H1 (cell line): Measurements from ENCODE around the gene RHBDD2. TPM values are rescaled to one million over a fixed set of nuclear protein-coding genes. Genes with fewer than 3 reads are reported as not detected.

Experiments
- CTCF ChIA-PET: fragments of 300-600 bp; sonication (Branson Sonifier 250); formaldehyde crosslinking; loops from one replicate; lab custom pipeline; 2021; ENCODE audit not compliant: partially characterized antibody; lab: Charles Lee
- POLR2A ChIA-PET: fragments of 300-600 bp; sonication (Branson Sonifier 250); formaldehyde crosslinking; loops from one replicate; lab custom pipeline; 2021; ENCODE audit warnings: inconsistent platforms; ENCODE audit not compliant: partially characterized antibody; lab: Charles Lee
- DNase-seq, 2 experiments: peaks; one replicate each; pipeline versions ENCODE4 v3.0.0 to v3.0.0-alpha.2; 2010 to 2022; ENCODE audit warnings: low spot score in 2 of 2, low read depth in 1 of 2, mixed read lengths in 1 of 2
- FAIRE-seq: peaks from 2 replicates; lab custom pipeline; 2011; peaks lifted over from hg19 to GRCh38; lab: Jason Lieb, UNC
- H2AFZ ChIP-seq: 2 replicates; pipeline ENCODE4 v1.8.1; 2012; ENCODE audit warnings: low read length, inconsistent platforms
- H2AK5ac ChIP-seq: 2 replicates; pipeline ENCODE4 v1.6.1; 2013; ENCODE audit warnings: low read depth, low read length
- H2BK120ac ChIP-seq: replicated peaks from 2 replicates; pipeline ENCODE3; 2013; ENCODE audit warnings: low read depth, low read length, inconsistent platforms
- H2BK12ac ChIP-seq: 2 replicates; pipeline ENCODE4 v1.6.1; 2013; ENCODE audit warnings: low read depth, low read length
- H2BK15ac ChIP-seq: 2 replicates; pipeline ENCODE4 v1.6.1; 2013; ENCODE audit warnings: low read length
- H2BK20ac ChIP-seq: 2 replicates; pipeline ENCODE4 v1.6.1; 2013; ENCODE audit warnings: low read length
- H2BK5ac ChIP-seq: 2 replicates; pipeline ENCODE4 v1.6.1; 2013; ENCODE audit warnings: low read depth, low read length
- H3K14ac ChIP-seq: 2 replicates; pipeline ENCODE4 v1.6.1; 2013; ENCODE audit warnings: inconsistent platforms; ENCODE audit not compliant: insufficient read length
- H3K18ac ChIP-seq: 2 replicates; pipeline ENCODE4 v1.6.1; 2013; ENCODE audit warnings: low read length; ENCODE audit errors: extremely low read depth
- H3K23ac ChIP-seq: 2 replicates; pipeline ENCODE4 v1.6.1; 2013; ENCODE audit warnings: inconsistent platforms; ENCODE audit not compliant: insufficient read length
- H3K23me2 ChIP-seq: 2 replicates; pipeline ENCODE4 v1.6.1; 2013; ENCODE audit warnings: low read depth, low read length
- H3K27ac ChIP-seq: 2 replicates; pipeline ENCODE4 v1.6.1; 2011; ENCODE audit warnings: low read depth, low read length, inconsistent platforms
- H3K27me3 ChIP-seq, 4 experiments: replicated peaks in 1 of 4; 1 replicate in 1 of 4; 2 replicates in 3 of 4; pipeline versions ENCODE4 v1.6.1 to v1.8.1; 2011 to 2013; ENCODE audit warnings: low read length in 3 of 4, mild to moderate bottlenecking in 3 of 4, inconsistent platforms in 2 of 4, mixed read lengths in 2 of 4, moderate library complexity in 1 of 4; ENCODE audit not compliant: control insufficient read depth in 3 of 4, insufficient read depth in 3 of 4; ENCODE audit errors: extremely low read depth in 1 of 4
- H3K36me3 ChIP-seq, 4 experiments: 2 replicates each; pipeline versions ENCODE4 v1.6.1 to v1.8.1; 2011 to 2013; ENCODE audit warnings: mild to moderate bottlenecking in 4 of 4, low read length in 3 of 4, moderate library complexity in 2 of 4, control low read depth in 1 of 4, inconsistent platforms in 1 of 4; ENCODE audit not compliant: insufficient read depth in 4 of 4, control insufficient read depth in 2 of 4
- H3K4ac ChIP-seq: replicated peaks from 2 replicates; pipeline ENCODE3; 2013; ENCODE audit warnings: low read length, low read depth, mixed read lengths, inconsistent platforms; ENCODE audit not compliant: insufficient read length
- H3K4me1 ChIP-seq, 4 experiments: replicated peaks in 1 of 4; 1 replicate in 1 of 4; 2 replicates in 3 of 4; pipeline versions ENCODE4 v1.6.1 to v1.8.1; 2011 to 2013; ENCODE audit warnings: low read length in 3 of 4, inconsistent platforms in 2 of 4, mixed read lengths in 1 of 4; ENCODE audit not compliant: insufficient read depth in 4 of 4, control insufficient read depth in 3 of 4
- H3K4me2 ChIP-seq, 2 experiments: 2 replicates each; pipeline versions ENCODE4 v1.6.1 to v1.8.1; 2011 to 2013; ENCODE audit warnings: low read depth in 2 of 2, low read length in 2 of 2, control low read depth in 1 of 2, inconsistent platforms in 1 of 2, mild to moderate bottlenecking in 1 of 2; ENCODE audit not compliant: insufficient read depth in 1 of 2
- H3K4me3 ChIP-seq, 4 experiments: fragments of 200-600, 300-600 bp in 1 of 4; sonication (generic), shearing (Covaris generic), sonication (Bioruptor Twin) in 1 of 4; 2 replicates each; pipeline versions ENCODE4 v1.5.1 to v1.8.1; 2011 to 2016; ENCODE audit warnings: low read length in 4 of 4, low read depth in 3 of 4, control low read depth in 2 of 4, inconsistent platforms in 2 of 4, mild to moderate bottlenecking in 2 of 4, mixed read lengths in 1 of 4, moderate library complexity in 1 of 4; ENCODE audit not compliant: insufficient read depth in 2 of 4; ENCODE audit errors: extremely low read depth in 1 of 4
- H3K56ac ChIP-seq: replicated peaks from 2 replicates; pipeline ENCODE3; 2013; ENCODE audit warnings: low read depth, mild to moderate bottlenecking, mixed read lengths, low read length, inconsistent platforms; ENCODE audit not compliant: insufficient read length
- H3K79me1 ChIP-seq: 2 replicates; pipeline ENCODE4 v1.6.1; 2013; ENCODE audit warnings: low read depth, low read length, control low read depth
- H3K79me2 ChIP-seq, 2 experiments: 2 replicates each; pipeline versions ENCODE4 v1.6.1 to v1.8.1; 2012 to 2013; ENCODE audit warnings: low read length in 2 of 2, mild to moderate bottlenecking in 2 of 2, inconsistent platforms in 1 of 2; ENCODE audit not compliant: insufficient read depth in 2 of 2, control insufficient read depth in 1 of 2
- H3K9ac ChIP-seq, 4 experiments: replicated peaks in 1 of 4; 1 replicate in 1 of 4; 2 replicates in 3 of 4; pipeline versions ENCODE4 v1.6.1 to v1.8.1; 2011 to 2013; ENCODE audit warnings: low read depth in 3 of 4, low read length in 3 of 4, control low read depth in 2 of 4, mild to moderate bottlenecking in 2 of 4, moderate library complexity in 2 of 4, inconsistent platforms in 1 of 4; ENCODE audit errors: extremely low read depth in 1 of 4
- H3K9me3 ChIP-seq, 2 experiments: 2 replicates each; pipeline versions ENCODE4 v1.6.1 to v1.8.1; 2012 to 2013; ENCODE audit warnings: mild to moderate bottlenecking in 2 of 2, moderate library complexity in 2 of 2, control low read depth in 1 of 2, inconsistent platforms in 1 of 2, low read depth in 1 of 2, low read length in 1 of 2, mixed read lengths in 1 of 2; ENCODE audit not compliant: insufficient read depth in 2 of 2
- H4K20me1 ChIP-seq, 2 experiments: replicated peaks in 1 of 2; 2 replicates each; pipeline versions ENCODE3 to v1.8.1; 2011 to 2013; ENCODE audit warnings: inconsistent platforms in 2 of 2, low read length in 2 of 2, mild to moderate bottlenecking in 1 of 2; ENCODE audit not compliant: insufficient read depth in 2 of 2, control insufficient read depth in 1 of 2
- H4K5ac ChIP-seq: 2 replicates; pipeline ENCODE4 v1.6.1; 2013; ENCODE audit warnings: low read length, low read depth, mixed read lengths, inconsistent platforms; ENCODE audit not compliant: insufficient read length
- H4K8ac ChIP-seq: 2 replicates; pipeline ENCODE4 v1.8.0; 2013; ENCODE audit warnings: mild to moderate bottlenecking, moderate library complexity, low read length, inconsistent platforms; ENCODE audit not compliant: insufficient read depth; ENCODE audit errors: extremely low read depth
- H4K91ac ChIP-seq: replicated peaks from 2 replicates; pipeline ENCODE3; 2013; ENCODE audit warnings: low read length, mixed read lengths, inconsistent platforms; ENCODE audit not compliant: insufficient read length
- BCL11A ChIP-seq, 2 experiments: IDR thresholded peaks; one replicate each; pipeline ENCODE4 v1.6.1; 2011; ENCODE audit warnings: low read depth in 2 of 2, low read length in 2 of 2, mild to moderate bottlenecking in 2 of 2
- CHD2 ChIP-seq: IDR thresholded peaks from 2 replicates; pipeline ENCODE4 v1.6.1; 2012; ENCODE audit warnings: low read length, improper control_type of control experiment
- CREB1 ChIP-seq: IDR thresholded peaks from 2 replicates; pipeline ENCODE4 v1.6.1; 2012; ENCODE audit warnings: inconsistent platforms
- CTBP2 ChIP-seq: IDR thresholded peaks from 2 replicates; pipeline ENCODE4 v1.7.0; 2011; ENCODE audit warnings: borderline replicate concordance, mild to moderate bottlenecking, moderate library complexity, mixed read lengths, low read length; ENCODE audit not compliant: insufficient read depth, insufficient read length
- EZH2 ChIP-seq: fragments of 200-600 bp; sonication (generic); IDR thresholded peaks from 2 replicates; pipeline ENCODE4 v1.7.1; 2012; ENCODE audit warnings: low read depth, mild to moderate bottlenecking, moderate library complexity, low read length, inconsistent platforms; ENCODE audit not compliant: severe bottlenecking
- NRF1 ChIP-seq: IDR thresholded peaks from 2 replicates; pipeline ENCODE4 v1.6.1; 2011; ENCODE audit warnings: mild to moderate bottlenecking, low read depth, low read length, improper control_type of control experiment
- RAD21 ChIP-seq, 2 experiments: IDR thresholded peaks in 1 of 2; conservative IDR thresholded peaks in 1 of 2; 2 replicates each; pipeline ENCODE4 v1.6.1; 2011; ENCODE audit warnings: low read depth in 2 of 2, low read length in 2 of 2, improper control_type of control experiment in 1 of 2, inconsistent platforms in 1 of 2, mild to moderate bottlenecking in 1 of 2, moderate library complexity in 1 of 2
- RBBP5 ChIP-seq: IDR thresholded peaks from 2 replicates; pipeline ENCODE4 v1.7.1; 2012; ENCODE audit warnings: low read depth, mild to moderate bottlenecking, inconsistent platforms, low read length, moderate library complexity, borderline replicate concordance
- SRF ChIP-seq: IDR thresholded peaks from 2 replicates; pipeline ENCODE4 v1.6.1; 2011; ENCODE audit warnings: mild to moderate bottlenecking, low read depth, low read length, moderate library complexity
- TAF1 ChIP-seq: IDR thresholded peaks from 2 replicates; pipeline ENCODE4 v1.6.1; 2011; ENCODE audit warnings: mild to moderate bottlenecking, low read depth, low read length
- YY1 ChIP-seq: IDR thresholded peaks from 2 replicates; pipeline ENCODE4 v1.6.1; 2011; ENCODE audit warnings: low read depth, mild to moderate bottlenecking, low read length
- WGBS, 2 experiments: shearing (Covaris generic) in 1 of 2; methylation state at CpG; one replicate each; pipeline versions ENCODE4 v1.1.6 to v1.1.7; 2013 to 2015; ENCODE audit warnings: low lambda C conversion rate in 2 of 2, mixed read lengths in 2 of 2, inconsistent platforms in 1 of 2, low coverage in 1 of 2, missing lambda C conversion rate in 1 of 2; ENCODE audit not compliant: insufficient replicate concordance in 2 of 2, insufficient coverage in 1 of 2, insufficient read length in 1 of 2; ENCODE audit errors: extremely low coverage in 1 of 2, missing lambda C conversion rate in 1 of 2; 5-methylcytosine and 5-hydroxymethylcytosine counted together
- polyA plus RNA-seq, 7 experiments: library from polyadenylated mRNA; depleted of rRNA in 3 of 7; stranded (reverse) in 5 of 7; unstranded in 2 of 7; fragments of >200 nt in 5 of 7; fragments of 200-250 nt in 2 of 7; gene quantifications; 1 replicate in 5 of 7; 2 replicates in 1 of 7; 4 replicates in 1 of 7; pipeline versions ENCODE4 v1.2.1 to v1.2.3, GENCODE V29; 2011 to 2013; ENCODE audit warnings: missing spikeins in 2 of 7, mixed read lengths in 2 of 7
- total RNA-seq: library from RNA; stranded (reverse); fragmentation: NEBNext Ultra II Directional; extraction: Animal tissue kit (Norgen Biotek cat#: 25700); gene quantifications from 2 replicates; pipeline ENCODE4 v1.2.1, GENCODE V29; 2021

The RHBDD2 gene
- total and polyA plus RNA-seq, 2 of the 8 experiments (the other 6 are each of a cell fraction or from before 2014, with no cell fraction given) = 28.3 to 65.5 TPM

DNA sequence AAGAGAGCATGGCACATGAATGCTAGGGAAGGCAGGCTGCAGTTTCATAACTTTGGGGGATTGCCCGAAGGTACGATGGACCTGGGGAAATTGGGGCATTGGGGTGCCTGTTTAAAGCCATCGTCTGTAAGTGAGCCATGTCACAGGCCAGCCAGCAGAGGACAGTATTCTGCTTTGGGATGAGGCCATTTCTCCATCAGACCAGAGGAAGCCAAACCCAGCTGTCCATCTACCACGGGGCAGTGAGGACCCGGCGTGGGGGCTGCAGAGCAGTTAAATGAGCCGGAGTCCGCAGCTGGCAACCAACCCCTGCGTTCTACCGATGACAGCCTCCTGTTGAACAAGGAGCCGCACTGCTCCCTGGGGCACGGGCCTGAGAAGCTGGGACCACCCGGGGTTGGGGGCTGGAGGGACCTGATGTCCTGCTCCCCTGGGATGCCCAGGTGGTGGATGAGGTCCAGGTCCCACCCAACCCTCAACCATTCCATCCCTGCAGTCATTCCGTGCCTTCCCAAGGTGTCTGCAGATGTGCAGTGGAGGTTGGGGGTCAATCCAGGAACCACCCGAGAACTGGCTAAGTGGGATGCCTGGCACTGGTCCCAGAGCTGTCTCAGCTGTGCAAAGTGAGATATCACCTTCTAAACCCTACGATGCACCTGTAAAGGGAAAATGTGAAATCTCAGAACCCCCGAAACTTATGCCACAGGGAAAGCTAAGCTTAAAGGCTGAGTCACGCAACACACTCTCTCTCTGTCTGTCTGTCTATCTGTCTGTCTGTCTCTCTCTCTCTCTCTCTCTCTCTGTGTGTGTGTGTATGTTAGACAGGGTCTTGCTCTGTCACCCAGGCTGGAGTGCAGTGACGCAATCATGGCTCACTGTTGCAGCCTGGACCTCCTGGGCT lies 12.1 kb upstream of the RHBDD2 start:
- Histone ChIP-seq H3K9me3 (no peaks in the 10 kb centered on the region), H3K14ac (no peak overlapping the region), H3K79me2 (no peaks in the 10 kb centered on the region), H3K56ac (no peak overlapping the region), H2AFZ (peak overlapping the region; percentile 75), H2BK12ac (peak overlapping the region; percentile 45; the same call in 1 of the 2 replicates), H3K4me2 (no peak overlapping the region), H4K91ac (peak overlapping the region; percentile 17), H3K23ac (no peak overlapping the region), H2AK5ac (0 out of 2 replicates have a peak overlapping the region, but pooled peaks have one; percentile 75), H3K27me3 (no peaks in the 10 kb centered on the region), H3K4me3 (no peak overlapping the region), H3K18ac (no peak overlapping the region), H4K20me1 (no peaks in the 10 kb centered on the region), H3K23me2 (no peaks in the 10 kb centered on the region), H2BK20ac (no peak overlapping the region), H2BK120ac (peak overlapping the region; percentile 87), H3K27ac (no peak overlapping the region), H3K79me1 (no peaks in the 10 kb centered on the region), H2BK5ac (peak overlapping the region; percentile 30; the same call in 1 of the 2 replicates), H3K9ac (no peak overlapping the region; a peak in 2 of 7 replicates), H3K4ac (peak overlapping the region; percentile 19), H3K36me3 (no peaks in the 10 kb centered on the region), H4K5ac (no peak overlapping the region), H4K8ac (no peak overlapping the region; the same call in 1 of the 2 replicates), H3K4me1 (peaks cover 0 to 3% (median 2%) of the 10 kb centered on the region in 4 experiments; a peak in 3 of 7 replicates), H2BK15ac (peak overlapping the region; percentile 29)
- WGBS, 2 experiments = 66% methylated on average over 19 of the region's 19 CpGs; no CpG with 5 or more reads in 1 of the 2 experiments
- ChIA-PET POLR2A (interaction anchor here (0.7 to 1.5 kb wide), 3 partner anchors 13 to 101 kb away, joined by 3 to 6 read pairs (median 4); partner anchors contain the start of gene RHBDD2), CTCF (interaction anchor here (0.6 to 4.3 kb wide), 32 partner anchors 8 to 395 kb away, joined by 3 to 57 read pairs (median 4); partner anchors contain the start of gene RHBDD2)
- FAIRE-seq (no peak), DNase-seq (peak in 1 of 2 experiments; percentile 71)
- no peak for TF ChIP-seq NRF1
- no peak for TF ChIP-seq RBBP5
- peak; percentile 76; the same call in 1 of the 2 replicates for TF ChIP-seq YY1
- TF ChIP-seq RAD21 (IDR thresholded peaks at IDR 0.05 in 1 of 2, conservative IDR thresholded peaks at IDR 0.05 in 1 of 2; ENCODE audit: low read depth in 2 of 2, low read length in 2 of 2) = peak; percentile 96 to 98
- TF ChIP-seq CTBP2 = no peak
- no peak for TF ChIP-seq CHD2
- TF ChIP-seq TAF1 = no peak
- no peak for TF ChIP-seq BCL11A (IDR thresholded peaks at IDR 0.05; ENCODE audit: low read depth in 2 of 2, low read length in 2 of 2)
- no peak; the same call in 1 of the 2 replicates for TF ChIP-seq CREB1
- TF ChIP-seq SRF = no peak
- no peak for TF ChIP-seq EZH2
